CD14-positive monocyte (primary cell): ENCODE measurements around the gene DSTN. TPM values are rescaled to one million over a fixed set of nuclear protein-coding genes. Genes with fewer than 3 reads are reported as not detected.

Source experiments
- DNase-seq, 3 donors: peaks; one replicate each; pipeline ENCODE4 v3.0.0-alpha.2; 2011 to 2022
- H2AFZ ChIP-seq: 2 replicates; pipeline ENCODE4 v1.6.0; 2012; ENCODE audit warnings: mild to moderate bottlenecking, low read depth, low read length, inconsistent platforms; ENCODE audit not compliant: insufficient read depth, poor library complexity, severe bottlenecking
- H3K27ac ChIP-seq, 2 donors: 1 replicate in 1 of 2; 2 replicates in 1 of 2; pipeline ENCODE4 v1.5.1; 2012 to 2013; ENCODE audit warnings: low read length in 2 of 2, control low read depth in 1 of 2, inconsistent platforms in 1 of 2, low read depth in 1 of 2, mild to moderate bottlenecking in 1 of 2
- H3K27me3 ChIP-seq, 2 donors: one replicate each; pipeline versions ENCODE4 v1.6.0 to v1.6.1; 2011 to 2013; ENCODE audit warnings: low read length in 2 of 2; ENCODE audit not compliant: control insufficient read depth in 2 of 2, insufficient read depth in 2 of 2
- H3K36me3 ChIP-seq, 2 donors: replicated peaks in 1 of 2; 1 replicate in 1 of 2; 2 replicates in 1 of 2; pipeline versions ENCODE4 v1.5.1 to v1.6.1; 2012 to 2013; ENCODE audit warnings: low read length in 2 of 2, control low read depth in 1 of 2, inconsistent platforms in 1 of 2, mild to moderate bottlenecking in 1 of 2; ENCODE audit not compliant: insufficient read depth in 2 of 2, control insufficient read depth in 1 of 2
- H3K4me1 ChIP-seq, 2 donors: 1 replicate in 1 of 2; 2 replicates in 1 of 2; pipeline versions ENCODE4 v1.5.1 to v1.6.1; 2012 to 2013; ENCODE audit warnings: low read length in 2 of 2, control low read depth in 1 of 2, inconsistent platforms in 1 of 2, mild to moderate bottlenecking in 1 of 2, moderate library complexity in 1 of 2; ENCODE audit not compliant: insufficient read depth in 2 of 2, control insufficient read depth in 1 of 2
- H3K4me2 ChIP-seq: replicated peaks from 2 replicates; pipeline ENCODE3; 2012; ENCODE audit warnings: low read length, moderate library complexity, mild to moderate bottlenecking; ENCODE audit not compliant: poor library complexity, severe bottlenecking; ENCODE audit errors: extremely low read depth
- H3K4me3 ChIP-seq, 3 experiments: fragments of 200-600 bp in 1 of 3; sonication (generic) in 1 of 3; replicated peaks in 1 of 3; 1 replicate in 2 of 3; 2 replicates in 1 of 3; pipeline ENCODE4 v1.5.1; 2011 to 2013; ENCODE audit warnings: low read length in 3 of 3, mild to moderate bottlenecking in 3 of 3, control low read depth in 2 of 3, low read depth in 2 of 3, inconsistent platforms in 1 of 3, moderate library complexity in 1 of 3
- H3K79me2 ChIP-seq: 2 replicates; pipeline ENCODE4 v1.6.0; 2012; ENCODE audit warnings: mild to moderate bottlenecking, control low read depth, inconsistent platforms, low read length, moderate library complexity; ENCODE audit not compliant: insufficient read depth
- H3K9ac ChIP-seq: 2 replicates; pipeline ENCODE4 v1.6.0; 2017; ENCODE audit warnings: low read length, mild to moderate bottlenecking; ENCODE audit not compliant: insufficient read depth, poor library complexity, severe bottlenecking
- H3K9me3 ChIP-seq, 2 donors: replicated peaks in 1 of 2; 1 replicate in 1 of 2; 2 replicates in 1 of 2; pipeline versions ENCODE4 v1.5.1 to v1.6.1; 2012 to 2013; ENCODE audit warnings: low read length in 2 of 2, control low read depth in 1 of 2; ENCODE audit not compliant: control insufficient read depth in 1 of 2, insufficient read depth in 1 of 2
- H4K20me1 ChIP-seq: 2 replicates; pipeline ENCODE4 v1.6.0; 2012; ENCODE audit warnings: mild to moderate bottlenecking, low read length, control low read depth, moderate library complexity; ENCODE audit not compliant: insufficient read depth
- H3K27ac Mint-ChIP-seq, 7 donors: one replicate each; pipeline ENCODE4 v1.8.0; 2020; ENCODE audit warnings: mild to moderate bottlenecking in 7 of 7, mixed read lengths in 7 of 7, moderate library complexity in 6 of 7, inconsistent platforms in 2 of 7
- H3K27me3 Mint-ChIP-seq, 3 donors: one replicate each; pipeline ENCODE4 v1.8.0; 2021 to 2022; ENCODE audit warnings: low read depth in 3 of 3, mild to moderate bottlenecking in 3 of 3, mixed read lengths in 3 of 3, moderate library complexity in 3 of 3, inconsistent platforms in 1 of 3
- H3K36me3 Mint-ChIP-seq, 2 donors: one replicate each; pipeline ENCODE4 v1.8.0; 2020; ENCODE audit warnings: mixed read lengths in 2 of 2, inconsistent platforms in 1 of 2, mild to moderate bottlenecking in 1 of 2
- H3K4me1 Mint-ChIP-seq: one replicate; pipeline ENCODE4 v1.8.0; 2020; ENCODE audit warnings: mild to moderate bottlenecking, mixed read lengths
- H3K4me3 Mint-ChIP-seq, 2 donors: one replicate each; pipeline ENCODE4 v1.8.0; 2020; ENCODE audit warnings: mild to moderate bottlenecking in 2 of 2, mixed read lengths in 2 of 2, moderate library complexity in 1 of 2
- H3K9me3 Mint-ChIP-seq, 7 donors: one replicate each; pipeline ENCODE4 v1.8.0; 2020 to 2022; ENCODE audit warnings: mixed read lengths in 7 of 7, mild to moderate bottlenecking in 6 of 7, moderate library complexity in 6 of 7, inconsistent platforms in 2 of 7
- WGBS: methylation state at CpG from one replicate; pipeline ENCODE4 v1.1.5; 2013; ENCODE audit warnings: missing lambda C conversion rate; ENCODE audit not compliant: insufficient coverage; 5-methylcytosine and 5-hydroxymethylcytosine counted together
- intact Hi-C, 2 donors: fragments of 100-400 bp; cut with micrococcal nuclease; formaldehyde crosslinking; loops; one replicate each; pipeline versions ENCODE4 v1.15.0 to v1.15.1; 2023
- polyA plus RNA-seq, 3 donors: library from polyadenylated mRNA; depleted of rRNA in 1 of 3; unstranded in 2 of 3; stranded (reverse) in 1 of 3; fragments of 300-500 nt in 2 of 3; fragments of >200 nt in 1 of 3; fragmentation: Illumina TruSeq in 2 of 3; gene quantifications; 1 replicate in 2 of 3; 2 replicates in 1 of 3; pipeline ENCODE4 v1.2.3, GENCODE V29; 2012 to 2021
- TF ChIP-seq, protein P1 (sequence below): fragments of 200-600 bp; IDR thresholded peaks from one replicate; pipeline ENCODE4 v1.8.0; 2022; ENCODE audit warnings: antibody characterized with exemption, mild to moderate bottlenecking

The DSTN gene
- polyA plus RNA-seq, 3 donors: 15.6 to 63.8 (median 58.4) TPM

DNA sequence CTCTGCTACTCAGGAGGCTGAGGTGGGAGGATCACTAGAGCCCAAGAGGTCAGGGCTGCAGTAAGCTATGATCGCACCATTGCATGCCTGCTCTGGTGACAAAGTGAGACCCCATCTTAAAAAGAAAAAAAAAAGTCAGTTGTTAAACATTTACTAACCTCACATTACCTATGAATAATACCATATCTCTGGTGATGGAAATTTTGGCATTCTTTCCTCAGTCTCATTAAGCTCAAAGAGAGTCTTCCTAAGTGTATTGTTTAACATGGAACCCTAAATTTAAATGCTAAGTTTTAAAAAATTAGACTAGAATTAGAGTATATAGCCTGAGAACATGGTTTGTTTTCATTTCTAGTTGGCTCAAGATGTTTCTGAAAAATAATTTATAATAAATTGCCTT is 27.4 kb upstream of the DSTN start:
- Mint-ChIP-seq H3K9me3 (no peaks in the 10 kb centered on the region), H3K27ac (no peak overlapping the region), H3K4me1 (peaks cover 2% of the 10 kb centered on the region), H3K4me3 (no peak overlapping the region), H3K36me3 (no peaks in the 10 kb centered on the region), H3K27me3 (peaks cover 6 to 12% (median 6%) of the 10 kb centered on the region in 3 donors)
- no peak for DNase-seq
- Histone ChIP-seq H3K79me2 (no peaks in the 10 kb centered on the region), H3K36me3 (no peaks in the 10 kb centered on the region), H3K27me3 (no peaks in the 10 kb centered on the region), H3K9ac (no peak overlapping the region), H3K4me2 (no peak overlapping the region), H3K9me3 (no peaks in the 10 kb centered on the region), H3K4me3 (no peak overlapping the region), H2AFZ (no peak overlapping the region), H4K20me1 (no peaks in the 10 kb centered on the region), H3K27ac (no peak overlapping the region), H3K4me1 (no peaks in the 10 kb centered on the region)
- WGBS: no CpG with 5 or more reads among the region's 1 CpG
- intact Hi-C loops: no loop called here
- TF ChIP-seq, protein P1, sequence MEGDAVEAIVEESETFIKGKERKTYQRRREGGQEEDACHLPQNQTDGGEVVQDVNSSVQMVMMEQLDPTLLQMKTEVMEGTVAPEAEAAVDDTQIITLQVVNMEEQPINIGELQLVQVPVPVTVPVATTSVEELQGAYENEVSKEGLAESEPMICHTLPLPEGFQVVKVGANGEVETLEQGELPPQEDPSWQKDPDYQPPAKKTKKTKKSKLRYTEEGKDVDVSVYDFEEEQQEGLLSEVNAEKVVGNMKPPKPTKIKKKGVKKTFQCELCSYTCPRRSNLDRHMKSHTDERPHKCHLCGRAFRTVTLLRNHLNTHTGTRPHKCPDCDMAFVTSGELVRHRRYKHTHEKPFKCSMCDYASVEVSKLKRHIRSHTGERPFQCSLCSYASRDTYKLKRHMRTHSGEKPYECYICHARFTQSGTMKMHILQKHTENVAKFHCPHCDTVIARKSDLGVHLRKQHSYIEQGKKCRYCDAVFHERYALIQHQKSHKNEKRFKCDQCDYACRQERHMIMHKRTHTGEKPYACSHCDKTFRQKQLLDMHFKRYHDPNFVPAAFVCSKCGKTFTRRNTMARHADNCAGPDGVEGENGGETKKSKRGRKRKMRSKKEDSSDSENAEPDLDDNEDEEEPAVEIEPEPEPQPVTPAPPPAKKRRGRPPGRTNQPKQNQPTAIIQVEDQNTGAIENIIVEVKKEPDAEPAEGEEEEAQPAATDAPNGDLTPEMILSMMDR: no peak

DNA sequence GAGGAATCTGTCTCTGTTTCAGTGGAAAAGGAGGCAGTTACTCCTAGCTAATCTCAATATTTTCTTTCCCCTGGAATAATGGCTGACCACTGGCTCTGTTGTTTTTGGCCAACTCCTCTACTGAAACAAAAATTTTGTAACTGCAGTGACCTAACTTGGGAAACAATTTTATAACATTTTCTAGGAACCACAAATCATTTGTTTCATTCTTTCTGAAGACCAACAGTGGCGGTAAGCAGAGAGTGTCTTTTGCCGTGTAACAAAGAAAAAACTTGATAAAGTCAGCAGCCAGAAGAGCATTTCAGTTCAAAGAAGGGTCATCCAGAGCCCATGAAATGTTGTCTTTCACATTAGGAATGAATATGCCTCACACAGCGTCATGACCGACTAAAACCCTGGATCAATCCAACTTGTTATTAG is 26.9 kb upstream of the DSTN start:
- Histone ChIP-seq H3K27ac (no peak overlapping the region), H3K4me3 (no peak overlapping the region), H3K79me2 (no peaks in the 10 kb centered on the region), H4K20me1 (no peaks in the 10 kb centered on the region), H3K9ac (no peak overlapping the region), H2AFZ (no peak overlapping the region), H3K9me3 (no peaks in the 10 kb centered on the region), H3K27me3 (peaks cover 0 to 1% of the 10 kb centered on the region in 2 donors), H3K4me2 (no peak overlapping the region), H3K36me3 (no peaks in the 10 kb centered on the region), H3K4me1 (no peaks in the 10 kb centered on the region)
- H3K27me3 Mint-ChIP-seq: peaks cover 6 to 12% (median 6%) of the 10 kb centered on the region in 3 donors
- H3K4me3 Mint-ChIP-seq: no peak overlapping the region
- H3K27ac Mint-ChIP-seq: no peak overlapping the region
- no peaks in the 10 kb centered on the region for H3K36me3 Mint-ChIP-seq
- TF ChIP-seq, protein P1: no peak
- WGBS: 61% methylated on average over 2 of the region's 4 CpGs
- H3K9me3 Mint-ChIP-seq: no peaks in the 10 kb centered on the region
- no peak for DNase-seq
- intact Hi-C loops: no loop called here
- peaks cover 2% of the 10 kb centered on the region for H3K4me1 Mint-ChIP-seq
